Heart left ventricle (tissue), 13 donors: Measurements from ENCODE around the gene RASA4.
"Not testable (repeated sequence)": the region's sequence is repeated elsewhere in the genome, so short reads cannot be mapped to it uniquely, and the experiment has no call there.

Experiments used
- CTCF ChIP-seq, 12 donors: fragments of 200-600 bp; sonication (generic) in 4 of 12; IDR thresholded peaks; one replicate each; pipeline versions ENCODE4 v1.5.0 to v1.8.0; 2018 to 2022; ENCODE audit warnings: antibody characterized with exemption in 12 of 12, mild to moderate bottlenecking in 5 of 12
- POLR2A ChIP-seq, 2 donors: fragments of 450-650 bp; IDR thresholded peaks; one replicate each; pipeline ENCODE4 v1.6.1; 2017; ENCODE audit warnings: antibody characterized with exemption in 2 of 2, mild to moderate bottlenecking in 2 of 2, moderate library complexity in 2 of 2
- donor health status: ischemic (EF 13 %, LVEDD 7.1; RV severe dilation, severe dysfunction).
- donor health status: DM: no; HTN: yes; CAD: no.
- donor health status: DM: no; HTN: no; CAD: no.
- donor health status: ischemic (EF 25% LVEDD 6.9; RV normal size, moderate dysfunction).
- donor health status: ischemic (EF 25% LVEDD 5.7; RV mildly dilated, moderate dysfunction).
- donor health status: ischemic (EF 35%, LVEDD 5.7; RV mildly dilated, moderate dysfunction).
- donor health status: nonischemic (EF 11% LVEDD 7.7; RV severe dilation, severe dysfunction).
- donor health status: DM: yes; HTN: yes; CAD: no.
- donor health status: PGD.
- donor health status: ischemic (EF 29% LVEDD 5.4; RV normal size, mild dysfunction).
- donor health status: nonischemic (EF 23%, LVEDD 6.1; RV moderate dilation, normal function).

- not testable (repeated sequence) for TF ChIP-seq CTCF, POLR2A (IDR thresholded peaks at IDR 0.05)
These were observed 89.4 kb downstream of the RASA4 start for GRCh38 chr7:102527182-102527581.
